Measurements from ENCODE around the gene MYO10.
"Not testable (repeated sequence)": the region's sequence is repeated elsewhere in the genome, so short reads cannot be mapped to it uniquely, and the experiment has no call there.

MYO10 gene

DNA sequence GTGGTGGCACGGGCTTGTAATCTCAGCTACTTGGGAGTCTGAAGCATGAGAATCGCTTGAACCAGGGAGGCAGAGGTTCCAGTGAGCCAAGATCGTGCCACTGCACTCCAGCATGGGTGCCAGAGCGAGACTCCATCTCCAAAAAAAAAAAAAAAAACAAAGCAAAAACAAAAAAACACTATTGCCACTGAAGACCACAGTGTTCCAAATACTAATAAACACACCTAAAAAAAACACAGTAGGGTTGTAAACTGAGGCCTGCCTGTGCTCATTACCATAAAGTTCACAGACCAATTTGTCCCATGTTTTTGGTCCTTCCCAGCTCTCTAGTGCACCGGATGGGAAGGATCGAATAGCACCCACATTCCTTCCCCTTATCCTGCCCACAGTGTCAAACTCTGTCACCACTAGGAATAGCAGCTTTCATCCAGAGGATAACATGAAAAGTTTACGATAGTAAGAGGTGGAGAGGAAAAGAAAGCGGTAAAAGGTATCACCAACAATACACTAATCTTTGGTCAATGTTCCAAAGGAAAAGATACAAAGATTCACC lies 49.2 kb downstream of the MYO10 start:
- DNase-seq (ENCODE audit: low spot score) = no peak

DNA sequence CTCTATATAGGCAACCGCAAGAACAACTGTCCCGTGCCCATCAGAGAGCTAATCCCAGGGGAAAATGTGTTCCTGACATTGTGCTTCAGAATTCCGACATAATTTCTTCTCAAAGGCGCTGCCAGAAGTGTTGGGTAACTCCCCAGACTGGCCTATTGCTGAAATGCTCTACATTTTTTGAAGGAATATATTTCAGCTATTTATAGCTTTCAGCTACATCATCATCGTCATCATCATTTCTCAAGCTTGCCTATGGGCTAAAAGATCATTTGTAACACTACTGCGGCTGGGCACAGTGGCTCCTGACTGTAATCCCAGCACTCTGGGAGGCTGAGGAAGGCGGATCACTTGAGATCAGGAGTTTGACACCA lies 49.7 kb downstream of the MYO10 start:
- DNase-seq (ENCODE audit: low spot score) = no peak

DNA sequence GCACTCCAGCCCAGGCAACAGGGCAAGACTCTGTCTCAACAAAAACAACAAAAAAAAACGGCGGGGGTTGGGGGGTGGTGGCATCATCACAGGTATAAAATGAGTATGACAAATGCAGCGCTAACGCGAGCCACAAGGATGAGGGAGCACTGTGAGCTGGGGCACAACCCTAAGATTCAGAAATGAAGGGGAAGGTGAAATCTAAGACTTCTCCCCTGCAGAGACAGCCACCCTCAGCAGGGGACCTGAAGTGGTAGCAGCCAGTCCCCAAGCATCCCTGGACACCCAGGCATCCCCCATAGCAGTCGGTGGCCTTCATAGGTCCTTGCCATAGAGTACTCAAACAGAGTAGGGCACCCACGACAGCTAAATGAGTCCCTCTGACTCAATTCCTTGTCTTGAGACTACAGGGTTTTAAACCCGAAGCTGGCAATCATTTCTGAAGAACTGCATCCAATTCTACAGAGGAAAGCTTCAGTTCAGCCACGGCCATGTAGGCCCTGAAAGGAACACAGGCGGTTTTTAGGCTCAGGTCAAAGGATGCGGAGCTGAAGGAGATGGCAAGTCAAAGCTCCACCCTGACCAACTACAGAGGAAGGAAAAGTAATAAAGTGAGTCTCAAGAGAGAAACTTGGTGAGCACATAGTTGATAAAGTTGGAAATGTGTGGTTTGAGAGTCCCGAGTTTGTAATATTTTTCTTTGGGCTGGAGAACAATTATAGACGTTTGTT lies 50.3 kb downstream of the MYO10 start:
- no peak for DNase-seq (ENCODE audit: low spot score)

DNA sequence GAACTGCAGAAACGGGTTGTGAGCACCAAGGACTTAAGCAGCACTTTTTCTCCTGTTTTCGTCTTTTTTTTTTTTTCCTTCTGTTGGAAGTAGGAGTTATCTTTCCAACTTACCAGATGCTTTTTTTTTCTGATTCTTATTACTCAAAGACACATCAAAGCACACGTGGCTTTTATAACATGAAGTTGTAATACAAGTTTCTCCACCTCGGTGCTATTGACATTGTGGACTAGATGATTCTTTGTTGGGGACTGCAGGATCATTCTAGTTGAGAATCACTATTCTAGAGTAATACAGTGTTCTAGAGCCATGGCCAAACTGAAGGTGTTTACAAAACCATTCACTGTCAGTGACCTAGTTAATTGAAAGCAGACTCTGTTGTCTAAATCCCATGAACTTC lies 51.5 kb downstream of the MYO10 start:
- DNase-seq (ENCODE audit: low spot score) = no peak

DNA sequence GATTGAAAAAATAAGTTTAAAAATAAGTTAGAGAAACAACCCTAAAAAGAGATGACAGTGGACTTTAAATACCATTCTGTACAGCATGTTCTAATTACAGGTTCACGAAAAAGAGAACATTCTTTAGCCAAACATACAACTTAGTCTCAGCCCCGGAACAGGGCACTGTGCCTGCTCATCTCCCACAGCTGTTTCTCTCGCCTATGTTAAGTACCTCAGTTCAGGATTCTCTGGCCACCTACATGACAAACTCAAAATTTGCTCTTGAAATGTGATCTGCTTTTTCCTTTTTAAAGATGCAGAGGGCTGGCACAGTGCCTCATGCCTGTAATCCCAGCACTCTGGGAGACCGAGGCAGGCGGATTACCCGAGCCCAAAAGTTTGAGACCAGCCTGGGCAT lies 52.3 kb downstream of the MYO10 start:
- DNase-seq (ENCODE audit: low spot score) = no peak

DNA sequence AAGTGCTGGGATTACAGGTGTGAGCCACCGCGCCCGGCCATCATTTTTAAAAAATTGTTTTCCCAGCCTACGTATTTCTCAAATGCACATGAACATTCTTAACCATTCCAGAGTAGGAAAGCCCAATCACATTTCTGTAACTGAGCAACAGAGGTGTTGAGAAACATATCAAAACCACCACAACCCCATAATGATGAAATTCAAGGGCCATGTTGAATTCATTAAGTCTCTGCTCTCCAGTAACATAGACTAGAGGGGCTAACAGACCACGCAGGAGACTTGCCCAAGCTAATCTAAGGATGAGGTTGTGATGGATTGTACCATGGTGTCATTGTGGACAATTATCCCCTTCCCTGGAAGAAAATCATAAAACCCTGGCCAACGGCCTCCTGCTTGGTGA lies 52.9 kb downstream of the MYO10 start:
- DNase-seq (ENCODE audit: low spot score) = no peak

DNA sequence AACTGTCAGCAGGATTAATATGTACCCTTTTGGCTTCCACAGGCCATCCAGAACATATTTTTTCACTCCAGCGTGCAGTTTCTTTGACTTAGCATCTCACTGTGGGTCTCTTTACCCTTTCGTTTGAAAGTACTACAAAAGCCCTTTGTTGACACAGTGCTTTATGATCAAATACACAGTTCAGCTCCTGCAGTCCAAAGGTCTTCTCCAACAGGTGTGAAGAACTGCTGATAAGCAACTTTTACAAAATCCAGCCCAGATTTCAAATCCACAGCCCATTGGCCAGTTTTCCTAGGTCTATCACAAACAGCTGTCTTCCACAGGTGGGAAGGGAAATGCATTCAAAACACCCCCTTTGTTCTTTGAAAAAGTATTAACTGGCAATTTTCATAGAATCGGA lies 54.8 kb downstream of the MYO10 start:
- DNase-seq (ENCODE audit: low spot score) = no peak

DNA sequence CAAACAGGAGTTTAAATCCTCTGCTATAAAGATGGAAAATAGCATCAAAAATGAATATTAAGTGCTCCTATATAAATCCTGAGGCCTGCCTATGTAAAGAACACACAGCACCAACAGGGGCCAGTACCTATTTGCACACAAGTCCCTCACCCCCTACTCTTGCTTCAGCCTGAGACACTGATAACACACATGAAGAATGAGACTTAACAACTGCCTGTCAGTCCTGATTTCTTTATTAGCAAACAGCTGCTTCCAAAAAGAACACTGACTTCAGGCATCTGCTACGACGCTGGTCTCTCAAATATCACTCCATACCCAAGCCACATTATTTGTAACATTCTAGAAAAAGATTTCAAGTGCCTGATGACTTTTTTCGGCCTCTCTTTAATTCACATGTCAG lies 55.5 kb downstream of the MYO10 start:
- DNase-seq (ENCODE audit: low spot score) = no peak

DNA sequence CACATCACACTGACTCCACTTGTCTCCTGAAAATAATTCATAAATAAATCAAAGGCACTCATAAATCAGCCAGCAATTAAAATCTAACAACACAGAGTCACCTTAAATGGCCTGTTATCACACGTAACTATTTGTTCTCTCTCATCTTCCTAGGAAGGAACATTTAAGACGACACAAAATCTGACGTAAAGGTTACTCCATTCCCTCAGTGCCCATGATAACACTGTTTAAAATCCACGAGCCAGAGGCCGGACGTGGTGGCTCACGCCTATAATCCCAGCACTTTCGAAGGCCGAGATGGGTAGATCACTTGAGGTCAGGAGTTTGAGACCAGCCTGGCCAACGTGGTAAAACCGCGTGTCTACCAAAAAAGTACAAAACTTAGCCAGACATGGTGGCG lies 56.4 kb downstream of the MYO10 start:
- DNase-seq (ENCODE audit: low spot score) = no peak

DNA sequence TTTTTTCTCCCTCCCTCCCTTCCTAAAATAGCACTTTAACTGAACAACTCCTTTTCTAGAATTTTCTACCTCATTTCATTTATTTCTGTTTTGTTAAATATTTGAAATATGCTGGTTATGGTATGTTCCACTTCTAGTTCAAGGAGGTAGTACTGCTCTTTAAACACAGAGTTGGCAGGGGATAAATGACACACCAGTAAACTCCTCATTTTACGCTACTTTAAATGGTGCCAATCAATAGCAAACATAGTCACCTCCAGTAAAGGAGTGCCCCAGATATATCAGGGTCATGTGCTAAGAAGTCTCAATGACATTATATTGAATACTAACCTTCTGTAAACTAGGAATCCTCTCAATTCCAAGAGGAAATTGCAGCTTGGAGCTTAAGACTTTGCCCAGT lies 56.9 kb downstream of the MYO10 start:
- DNase-seq (ENCODE audit: low spot score) = no peak

DNA sequence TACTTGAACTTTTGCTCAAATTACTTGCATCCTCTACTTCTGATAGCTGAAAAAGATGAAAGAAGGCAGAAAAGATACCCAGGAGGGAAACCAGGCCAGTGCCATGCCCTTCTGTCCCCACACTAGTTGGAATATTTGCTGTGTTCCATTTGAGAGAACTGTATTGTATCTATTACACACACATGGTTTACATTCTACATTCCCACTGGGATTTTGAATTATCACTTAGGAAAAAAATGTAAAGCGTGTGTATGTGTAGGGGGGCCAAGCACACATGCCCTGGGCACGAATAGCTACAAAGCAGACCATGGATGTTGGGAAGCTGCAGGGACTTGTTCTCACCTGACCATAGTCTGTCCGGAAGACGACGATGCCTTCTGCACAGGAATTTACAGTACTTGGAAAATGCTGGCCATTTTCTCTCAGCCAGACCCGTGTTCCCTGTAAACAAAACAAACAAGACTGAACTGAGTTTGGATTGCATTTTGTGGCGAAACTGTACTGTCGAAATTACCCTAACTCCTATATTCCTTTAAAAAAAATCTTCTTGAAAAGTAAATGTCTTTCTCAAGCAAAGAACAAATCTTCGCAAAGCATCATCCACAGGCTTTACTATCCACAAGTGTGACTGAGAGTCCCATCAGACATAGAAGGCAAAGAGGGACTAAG lies 58.7 kb downstream of the MYO10 start:
- DNase-seq (ENCODE audit: low spot score) = no peak

DNA sequence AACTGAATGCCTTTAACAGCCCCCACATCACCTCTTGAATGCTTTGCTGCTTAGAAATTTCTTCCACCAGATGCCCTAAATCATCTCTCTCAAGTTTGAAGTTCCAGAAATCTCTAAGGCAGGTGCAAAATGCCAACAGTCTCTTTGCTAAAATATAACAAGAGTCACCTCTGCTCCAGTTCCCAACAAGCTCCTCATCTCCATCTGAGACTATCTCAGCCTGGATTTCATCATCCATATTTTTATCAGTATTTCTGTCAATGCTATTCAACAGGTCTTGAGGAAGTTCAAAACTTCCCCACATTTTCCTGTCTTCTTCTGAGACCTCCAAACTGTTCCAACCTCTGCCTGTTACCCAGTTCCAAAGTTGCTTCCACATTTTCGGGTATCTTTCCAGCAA lies 61.7 kb downstream of the MYO10 start:
- DNase-seq (ENCODE audit: low spot score) = not testable (repeated sequence)

DNA sequence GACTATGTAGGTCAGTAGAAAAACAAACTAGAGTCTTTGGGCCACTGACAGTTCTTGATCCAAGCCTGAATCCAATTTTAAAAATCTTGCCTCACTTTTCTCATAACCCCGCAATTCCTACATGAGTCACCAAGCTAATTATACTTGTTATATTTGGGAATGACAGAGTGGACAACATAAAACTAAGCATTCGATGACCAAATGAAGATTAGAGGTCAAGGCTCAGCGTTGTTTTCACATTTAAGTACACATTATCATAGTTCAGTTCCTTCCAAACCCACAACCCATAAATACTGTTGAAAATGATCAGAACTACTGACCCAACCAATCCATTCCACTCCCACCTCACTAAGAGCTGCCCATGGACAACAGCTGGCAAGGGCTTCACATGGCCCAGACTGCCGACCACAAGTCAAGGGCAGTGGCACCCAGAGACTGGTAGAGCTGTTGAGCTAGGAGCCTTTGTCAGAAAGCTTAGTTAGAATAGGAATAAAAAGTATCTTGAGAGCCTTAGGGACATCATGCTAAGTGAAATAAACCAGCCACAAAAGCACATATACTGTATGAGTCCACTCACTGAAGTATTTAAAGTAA lies 64.2 kb downstream of the MYO10 start:
- no peak for DNase-seq (ENCODE audit: low spot score)

DNA sequence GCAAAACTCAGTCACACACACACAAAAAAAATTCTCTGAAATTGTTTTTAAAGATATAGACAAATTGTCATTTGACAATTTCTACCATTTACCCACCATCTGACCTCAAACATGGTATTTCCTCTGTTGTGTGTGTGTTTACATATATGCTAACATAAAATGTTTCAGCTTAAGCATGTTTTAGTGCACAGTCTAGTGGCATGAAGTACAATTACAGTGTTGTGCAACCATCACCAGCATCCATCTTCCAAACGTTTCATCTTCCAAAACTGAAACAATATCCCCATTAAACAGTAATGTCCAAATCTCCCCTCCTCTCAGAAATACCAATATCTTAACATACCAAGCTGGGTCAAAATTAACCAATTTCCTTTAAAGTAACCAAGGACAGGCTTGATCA lies 65.2 kb downstream of the MYO10 start:
- no peak for DNase-seq (ENCODE audit: low spot score)

DNA sequence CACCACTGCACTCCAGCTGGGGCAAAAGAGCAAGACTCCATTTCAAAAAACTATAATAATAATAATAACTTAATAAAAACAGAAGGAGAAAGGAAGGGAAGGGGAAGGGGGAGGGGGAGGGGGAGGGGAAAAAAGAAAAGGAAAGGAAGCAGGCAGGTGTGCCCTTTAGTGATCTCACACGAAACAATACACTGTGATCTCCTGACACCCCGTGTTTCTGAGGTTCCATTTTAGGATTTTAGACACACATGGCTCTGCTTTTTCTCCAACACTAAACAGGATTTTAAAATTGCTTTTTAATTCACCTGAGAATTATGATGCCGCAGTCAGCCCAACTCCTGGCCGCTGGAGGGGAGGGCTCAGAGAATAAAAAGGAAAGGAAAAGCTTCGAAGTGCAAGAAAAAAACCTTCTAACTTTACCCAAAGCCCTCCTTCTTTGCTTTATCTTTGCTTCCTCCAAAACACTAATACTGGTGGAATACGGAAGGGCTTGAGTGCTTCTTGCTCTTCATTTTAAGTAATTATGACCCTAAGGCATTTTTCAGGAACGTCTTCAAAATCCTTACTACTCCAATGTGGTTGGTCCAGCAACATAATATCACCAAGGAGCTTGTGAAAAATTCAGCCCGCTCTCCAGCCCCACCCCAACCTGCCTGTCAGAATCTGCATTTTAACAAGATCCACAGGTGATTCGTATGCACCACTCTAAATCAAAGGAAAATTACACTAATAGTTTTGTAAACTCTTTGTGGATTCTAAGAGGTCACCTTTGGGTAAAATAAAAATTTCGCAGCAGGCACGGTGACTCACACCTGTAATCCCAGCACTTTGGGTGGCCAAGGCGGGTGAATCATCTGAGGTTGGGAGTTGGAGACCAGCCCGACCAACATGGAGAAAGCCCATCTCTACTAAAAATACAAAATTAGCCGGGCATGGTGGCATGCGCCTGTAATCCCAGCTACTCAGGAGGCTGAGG lies 66.0 kb downstream of the MYO10 start:
- no peak for DNase-seq (ENCODE audit: low spot score)

DNA sequence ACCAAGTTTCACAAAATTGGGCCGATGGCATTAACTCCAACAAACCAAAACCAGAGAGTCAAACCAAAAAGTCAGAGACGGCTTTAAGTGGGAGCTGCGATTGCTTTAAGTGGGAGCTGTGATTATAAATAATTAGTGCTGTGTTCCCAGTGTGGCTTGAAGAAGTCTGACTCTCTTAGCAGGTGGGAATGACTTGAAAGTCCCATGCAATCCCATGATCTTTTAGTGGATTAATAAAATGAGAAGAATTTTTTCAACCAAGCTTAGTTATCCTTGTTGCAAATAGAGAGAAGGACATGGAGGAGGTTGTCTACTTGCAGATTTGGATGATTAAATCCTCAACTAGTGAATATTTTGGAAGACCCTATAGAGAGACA lies 68.5 kb downstream of the MYO10 start:
- DNase-seq (ENCODE audit: low spot score) = no peak

DNA sequence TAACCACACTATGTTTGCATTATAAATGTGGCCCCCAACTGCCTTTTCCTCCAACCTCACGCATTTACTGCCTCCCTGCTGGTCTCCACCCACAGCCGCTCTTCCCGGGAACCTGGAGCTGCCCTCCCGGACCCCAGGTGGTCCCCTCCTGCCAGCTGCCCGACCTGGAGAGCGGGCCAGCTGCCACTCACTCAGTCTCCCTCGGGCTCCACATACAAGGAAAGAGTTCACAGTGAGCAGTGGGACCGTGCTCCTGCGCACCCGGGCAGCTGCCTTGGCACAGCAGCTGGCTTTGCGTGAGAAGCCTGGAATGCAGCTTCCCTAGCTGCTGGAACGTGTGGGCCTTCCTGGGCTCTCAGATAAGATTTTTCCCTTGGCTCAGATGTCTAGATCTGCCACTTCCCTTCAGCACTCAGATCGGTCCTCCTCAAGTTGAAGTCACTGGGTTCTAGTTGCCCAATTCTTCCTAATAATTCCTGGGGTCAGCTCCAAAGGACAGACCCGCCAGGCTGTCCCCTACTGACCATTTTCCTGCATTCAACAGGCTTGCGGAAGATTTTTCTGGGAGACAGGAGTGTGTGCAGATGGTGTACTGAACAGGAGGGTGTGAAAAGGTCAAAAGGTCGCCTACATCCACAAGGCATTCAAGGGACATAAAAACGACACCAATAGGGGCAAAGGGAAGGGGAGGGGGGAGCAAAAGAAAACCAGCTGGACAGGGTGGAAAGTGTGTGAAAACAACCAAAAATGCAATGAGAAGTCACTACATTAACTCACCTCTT lies 69.1 kb downstream of the MYO10 start:
- DNase-seq (ENCODE audit: low spot score) = no peak

DNA sequence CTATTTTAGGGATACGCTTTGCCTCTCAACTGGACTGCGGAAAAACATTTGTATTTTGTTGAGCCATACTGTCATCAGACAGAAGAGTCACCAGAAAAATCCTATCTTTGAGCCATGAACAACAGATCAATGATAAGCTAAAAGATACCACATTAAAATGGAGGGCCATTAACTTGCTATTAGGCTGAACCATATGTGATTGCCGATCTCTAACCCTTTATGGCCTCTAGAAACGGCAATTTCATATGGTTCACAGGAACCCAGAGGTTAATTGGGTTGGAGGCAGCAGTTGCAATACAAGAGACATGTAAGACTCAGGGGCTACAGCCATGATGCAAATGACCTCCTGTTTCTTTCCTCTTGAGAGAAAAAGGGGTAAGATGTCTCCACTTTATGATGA lies 69.8 kb downstream of the MYO10 start:
- DNase-seq (ENCODE audit: low spot score) = no peak

DNA sequence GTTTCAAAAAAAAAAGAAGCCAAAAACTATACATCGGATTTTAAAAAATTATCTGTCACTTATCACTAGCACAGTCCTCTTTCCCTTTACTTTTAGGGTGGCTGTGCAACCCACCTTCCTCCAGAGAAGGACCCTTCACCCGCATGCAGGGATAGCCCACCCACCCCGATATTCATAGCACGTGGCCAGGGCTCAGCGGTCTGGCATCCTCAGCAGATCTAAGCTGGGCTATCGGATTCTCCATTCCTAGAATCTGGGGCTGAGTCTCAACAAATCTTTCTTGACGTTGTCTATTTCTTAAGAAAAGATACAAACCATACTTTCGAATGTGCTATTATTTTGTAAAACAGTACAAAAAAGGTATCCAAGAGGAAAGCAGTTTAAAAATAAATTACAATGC lies 70.9 kb downstream of the MYO10 start:
- no peak for DNase-seq (ENCODE audit: low spot score)

DNA sequence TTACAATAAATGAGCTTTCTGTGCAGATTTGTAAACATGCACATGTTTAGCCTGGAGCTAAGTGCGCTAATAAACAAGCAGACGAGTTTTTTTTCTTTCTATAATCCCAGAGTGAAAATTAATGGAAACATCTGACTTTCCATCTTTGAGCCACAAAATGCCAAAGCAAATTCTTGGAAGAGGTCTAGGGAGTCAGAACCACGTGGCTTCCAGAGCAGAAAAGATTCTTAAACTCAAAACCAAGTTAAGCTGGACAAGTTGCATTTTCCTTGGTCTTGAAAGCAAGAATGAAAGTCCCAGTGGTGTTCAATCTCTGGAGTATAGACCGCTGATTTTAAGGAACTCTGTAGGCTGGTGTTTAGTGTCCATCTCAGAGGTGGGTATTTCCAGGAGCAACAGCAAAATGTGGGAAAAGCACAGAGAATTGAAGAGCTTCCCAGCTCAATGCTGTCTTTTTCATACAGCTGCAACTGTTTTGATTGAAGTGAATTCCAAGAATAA lies 71.4 kb downstream of the MYO10 start:
- DNase-seq (ENCODE audit: low spot score) = no peak

DNA sequence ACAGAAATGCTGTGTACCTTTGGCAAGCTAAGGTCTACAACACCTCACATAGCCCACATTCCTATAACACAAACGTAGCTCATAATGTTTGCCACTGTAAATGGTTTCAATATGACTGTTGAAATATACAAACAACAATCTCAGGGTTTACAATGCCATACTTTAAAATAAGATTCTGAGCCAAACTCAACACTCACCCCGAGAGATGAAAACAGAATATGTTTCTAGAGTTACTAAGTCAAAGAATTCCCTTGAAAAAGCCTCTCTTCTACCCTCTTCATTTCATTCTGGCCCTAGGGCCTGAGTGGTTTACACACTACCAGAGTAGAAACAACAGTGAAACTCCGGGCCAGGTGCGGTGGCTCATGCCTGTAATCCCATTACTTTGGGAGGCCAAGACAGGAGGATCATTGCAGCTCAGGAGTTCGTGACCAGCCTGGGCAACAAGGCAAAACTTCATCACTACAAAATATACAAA lies 72.6 kb downstream of the MYO10 start:
- DNase-seq (ENCODE audit: low spot score) = no peak
